ENCODE data around the gene KRTAP20-1.

KRTAP20-1 gene

GRCh38 chr21:30580132-30580531 lies 36.1 kb upstream of the KRTAP20-1 start:
- H3K4me3 ChIP-seq (ENCODE audit: low read depth, low read length), result no peak overlapping the region
- no peak overlapping the region for H4K91ac ChIP-seq (ENCODE audit: low read depth, low read length)
- no peak overlapping the region for H3K18ac ChIP-seq (ENCODE audit: low read length)
- no CpG with 5 or more reads among the region's 3 CpGs for WGBS (ENCODE audit: extremely low coverage, insufficient coverage, insufficient read length)
- no peak overlapping the region for H2BK120ac ChIP-seq (ENCODE audit: insufficient read depth, low read length, poor library complexity)
- H2BK12ac ChIP-seq (ENCODE audit: low read length), result no peak overlapping the region
- no peak overlapping the region for H3K27ac ChIP-seq (ENCODE audit: low read depth, low read length)
- no peak overlapping the region for H2AK5ac ChIP-seq (ENCODE audit: low read length)
- H3K14ac ChIP-seq (ENCODE audit: low read length), result no peak overlapping the region
- H2AFZ ChIP-seq (ENCODE audit: insufficient read depth, low read length, poor library complexity), result no peak overlapping the region
- no peak overlapping the region for H3K23ac ChIP-seq (ENCODE audit: low read length)
- no peaks in the 10 kb centered on the region for H3K9me3 ChIP-seq (ENCODE audit: insufficient read depth, low read depth, low read length)
- DNase-seq, result no peak
- H3K79me2 ChIP-seq (ENCODE audit: control insufficient read depth, insufficient read depth, low read length, poor library complexity), result no peaks in the 10 kb centered on the region
- H3K79me1 ChIP-seq (ENCODE audit: low read length), result no peaks in the 10 kb centered on the region
- H4K12ac ChIP-seq (ENCODE audit: low read depth, low read length), result no peak overlapping the region
- no peak overlapping the region for H4K8ac ChIP-seq (ENCODE audit: low read depth, low read length)
- no peaks in the 10 kb centered on the region for H3K27me3 ChIP-seq (ENCODE audit: insufficient read depth, low read length)
- no peaks in the 10 kb centered on the region for H3K36me3 ChIP-seq (ENCODE audit: control insufficient read depth in 1 of 2, insufficient read depth in 2 of 2, low read length in 2 of 2)
- H3K9ac ChIP-seq (ENCODE audit: low read length), result no peak overlapping the region
- no peaks in the 10 kb centered on the region for H3K4me1 ChIP-seq (ENCODE audit: control insufficient read depth in 1 of 2, insufficient read depth in 2 of 2, low read length in 2 of 2)
- no peak overlapping the region for H3K4ac ChIP-seq (ENCODE audit: low read depth, low read length)
- H3K4me2 ChIP-seq (ENCODE audit: low read length), result no peak overlapping the region
- H2BK5ac ChIP-seq (ENCODE audit: low read depth, low read length, poor library complexity), result no peak overlapping the region

- H2BK5ac ChIP-seq (ENCODE audit: low read depth, low read length, poor library complexity), result no peak overlapping the region
- no peaks in the 10 kb centered on the region for H3K27me3 ChIP-seq (ENCODE audit: insufficient read depth, low read length)
- no peak overlapping the region for H2BK120ac ChIP-seq (ENCODE audit: insufficient read depth, low read length, poor library complexity)
- H3K36me3 ChIP-seq (ENCODE audit: control insufficient read depth in 1 of 2, insufficient read depth in 2 of 2, low read length in 2 of 2), result no peaks in the 10 kb centered on the region
- H2AK5ac ChIP-seq (ENCODE audit: low read length), result no peak overlapping the region
- H3K4me1 ChIP-seq (ENCODE audit: control insufficient read depth in 1 of 2, insufficient read depth in 2 of 2, low read length in 2 of 2), result no peaks in the 10 kb centered on the region
- H2BK12ac ChIP-seq (ENCODE audit: low read length), result no peak overlapping the region
- no peak overlapping the region for H3K14ac ChIP-seq (ENCODE audit: low read length)
- H3K18ac ChIP-seq (ENCODE audit: low read length), result no peak overlapping the region
- no peak overlapping the region for H3K4me2 ChIP-seq (ENCODE audit: low read length)
- H3K79me2 ChIP-seq (ENCODE audit: control insufficient read depth, insufficient read depth, low read length, poor library complexity), result no peaks in the 10 kb centered on the region
- H2AFZ ChIP-seq (ENCODE audit: insufficient read depth, low read length, poor library complexity), result no peak overlapping the region
- no peak overlapping the region for H3K4me3 ChIP-seq (ENCODE audit: low read depth, low read length)
- H3K79me1 ChIP-seq (ENCODE audit: low read length), result no peaks in the 10 kb centered on the region
- no peak for DNase-seq
- H3K9ac ChIP-seq (ENCODE audit: low read length), result no peak overlapping the region
- H3K27ac ChIP-seq (ENCODE audit: low read depth, low read length), result no peak overlapping the region
- no peak overlapping the region for H3K4ac ChIP-seq (ENCODE audit: low read depth, low read length)
- H4K91ac ChIP-seq (ENCODE audit: low read depth, low read length), result no peak overlapping the region
- H4K12ac ChIP-seq (ENCODE audit: low read depth, low read length), result no peak overlapping the region
- H3K23ac ChIP-seq (ENCODE audit: low read length), result no peak overlapping the region
- H3K9me3 ChIP-seq (ENCODE audit: insufficient read depth, low read depth, low read length), result no peaks in the 10 kb centered on the region
- no CpG with 5 or more reads among the region's 1 CpG for WGBS (ENCODE audit: extremely low coverage, insufficient coverage, insufficient read length)
- H4K8ac ChIP-seq (ENCODE audit: low read depth, low read length), result no peak overlapping the region
Measured at GRCh38 chr21:30582870-30583269, 33.4 kb upstream of the KRTAP20-1 start.

DNA sequence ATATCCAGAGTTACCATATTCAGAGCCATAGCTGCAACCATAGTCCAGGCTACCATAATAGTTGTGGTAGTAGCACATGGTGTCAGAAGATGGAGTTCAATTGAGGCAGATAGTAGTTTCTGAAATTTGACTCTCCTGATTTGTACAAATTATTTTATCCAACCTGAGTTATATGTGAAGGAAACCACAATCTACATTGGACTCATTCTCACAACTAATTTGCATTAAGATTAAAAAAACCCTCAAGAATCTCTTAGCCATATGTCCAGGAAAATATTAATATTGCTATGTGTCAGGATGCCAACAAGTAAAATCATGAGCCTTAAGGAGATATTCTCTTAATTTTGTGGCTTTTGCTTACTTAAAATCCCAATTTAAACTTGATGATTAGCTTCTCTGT lies 25.9 kb upstream of the KRTAP20-1 start, which contains the start of gene KRTAP22-2:
KRTAP22-2 (minus strand) TSS at position 101 of the 400 bp plus-strand sequence.
- H2AK5ac ChIP-seq (ENCODE audit: low read length), result no peak within 1 kb of the TSS
- no peak for DNase-seq
- no peak within 1 kb of the TSS for H3K9ac ChIP-seq (ENCODE audit: low read length)
- no peak within 1 kb of the TSS for H4K12ac ChIP-seq (ENCODE audit: low read depth, low read length)
- H3K4me2 ChIP-seq (ENCODE audit: low read length), result no peak within 1 kb of the TSS
- no peak within 1 kb of the TSS for H3K14ac ChIP-seq (ENCODE audit: low read length)
- H3K79me2 ChIP-seq (ENCODE audit: control insufficient read depth, insufficient read depth, low read length, poor library complexity), result no peaks in the 10 kb centered on the region
- no peaks in the 10 kb centered on the region for H3K4me1 ChIP-seq (ENCODE audit: control insufficient read depth in 1 of 2, insufficient read depth in 2 of 2, low read length in 2 of 2)
- no peak within 1 kb of the TSS for H2BK12ac ChIP-seq (ENCODE audit: low read length)
- no peak within 1 kb of the TSS for H3K27ac ChIP-seq (ENCODE audit: low read depth, low read length)
- H2AFZ ChIP-seq (ENCODE audit: insufficient read depth, low read length, poor library complexity), result no peak within 1 kb of the TSS
- H3K23ac ChIP-seq (ENCODE audit: low read length), result no peak within 1 kb of the TSS
- H2BK5ac ChIP-seq (ENCODE audit: low read depth, low read length, poor library complexity), result no peak within 1 kb of the TSS
- no peaks in the 10 kb centered on the region for H3K79me1 ChIP-seq (ENCODE audit: low read length)
- no peak within 1 kb of the TSS for H4K8ac ChIP-seq (ENCODE audit: low read depth, low read length)
- H3K4me3 ChIP-seq (ENCODE audit: low read depth, low read length), result no peak within 1 kb of the TSS
- no peak within 1 kb of the TSS for H3K18ac ChIP-seq (ENCODE audit: low read length)
- no peak within 1 kb of the TSS for H3K4ac ChIP-seq (ENCODE audit: low read depth, low read length)
- H3K9me3 ChIP-seq (ENCODE audit: insufficient read depth, low read depth, low read length), result no peaks in the 10 kb centered on the region
- H2BK120ac ChIP-seq (ENCODE audit: insufficient read depth, low read length, poor library complexity), result no peak within 1 kb of the TSS
- no peaks in the 10 kb centered on the region for H3K27me3 ChIP-seq (ENCODE audit: insufficient read depth, low read length)
- H3K36me3 ChIP-seq (ENCODE audit: control insufficient read depth in 1 of 2, insufficient read depth in 2 of 2, low read length in 2 of 2), result no peaks in the 10 kb centered on the region
- H4K91ac ChIP-seq (ENCODE audit: low read depth, low read length), result no peak within 1 kb of the TSS

DNA sequence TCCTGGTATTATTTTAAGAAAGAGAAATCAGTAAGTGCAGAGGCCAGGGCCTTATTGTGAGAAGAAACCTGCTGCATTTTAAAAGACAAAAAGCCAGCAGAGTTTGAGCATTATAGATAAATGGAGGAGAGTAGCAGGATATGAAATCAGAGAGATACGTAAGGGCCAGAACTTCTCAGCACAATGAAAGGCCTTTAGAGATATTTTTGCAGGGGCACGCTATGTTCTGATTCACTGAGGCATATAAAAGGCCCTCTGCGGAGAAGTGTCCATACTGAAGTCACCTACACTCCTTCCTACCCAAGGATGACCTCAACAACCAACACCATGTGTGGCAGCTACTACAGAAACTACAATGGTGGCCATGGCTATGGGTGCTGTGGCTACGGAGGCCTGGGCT lies 24.1 kb upstream of the KRTAP20-1 start, which contains the start of gene KRTAP6-3:
KRTAP6-3 (plus strand) TSS at position 301 of the 400 bp plus-strand sequence; CDS start at position 307, 6 bp downstream.
- Histone ChIP-seq H2AK5ac (ENCODE audit: low read length) (no peak within 1 kb of the TSS), H2BK120ac (ENCODE audit: insufficient read depth, low read length, poor library complexity) (no peak within 1 kb of the TSS), H3K4me1 (ENCODE audit: control insufficient read depth in 1 of 2, insufficient read depth in 2 of 2, low read length in 2 of 2) (no peaks in the 10 kb centered on the region), H3K79me1 (ENCODE audit: low read length) (no peaks in the 10 kb centered on the region), H2BK12ac (ENCODE audit: low read length) (no peak within 1 kb of the TSS), H3K14ac (ENCODE audit: low read length) (no peak within 1 kb of the TSS), H3K23ac (ENCODE audit: low read length) (no peak within 1 kb of the TSS), H3K4ac (ENCODE audit: low read depth, low read length) (no peak within 1 kb of the TSS), H3K9me3 (ENCODE audit: insufficient read depth, low read depth, low read length) (no peaks in the 10 kb centered on the region), H3K4me2 (ENCODE audit: low read length) (no peak within 1 kb of the TSS), H4K8ac (ENCODE audit: low read depth, low read length) (no peak within 1 kb of the TSS), H3K4me3 (ENCODE audit: low read depth, low read length) (no peak within 1 kb of the TSS), H3K27me3 (ENCODE audit: insufficient read depth, low read length) (no peaks in the 10 kb centered on the region), H4K12ac (ENCODE audit: low read depth, low read length) (no peak within 1 kb of the TSS), H3K36me3 (ENCODE audit: control insufficient read depth in 1 of 2, insufficient read depth in 2 of 2, low read length in 2 of 2) (no peaks in the 10 kb centered on the region), H2AFZ (ENCODE audit: insufficient read depth, low read length, poor library complexity) (no peak within 1 kb of the TSS), H4K91ac (ENCODE audit: low read depth, low read length) (no peak within 1 kb of the TSS), H3K27ac (ENCODE audit: low read depth, low read length) (no peak within 1 kb of the TSS), H2BK5ac (ENCODE audit: low read depth, low read length, poor library complexity) (no peak within 1 kb of the TSS), H3K79me2 (ENCODE audit: control insufficient read depth, insufficient read depth, low read length, poor library complexity) (no peaks in the 10 kb centered on the region), H3K9ac (ENCODE audit: low read length) (no peak within 1 kb of the TSS), H3K18ac (ENCODE audit: low read length) (no peak within 1 kb of the TSS)
- no peak for DNase-seq
- WGBS (ENCODE audit: extremely low coverage, insufficient coverage, insufficient read length), result no CpG with 5 or more reads among the region's 4 CpGs

Data from trophoblast cell (in vitro differentiated cells and primary cell).